Muscle layer of colon (tissue), 2 donors: ENCODE results near the gene NPSR1.

Experiments used
- H3K27ac ChIP-seq: one replicate; pipeline ENCODE4 v1.7.0; 2013; ENCODE audit warnings: low read depth, mild to moderate bottlenecking, low read length, moderate library complexity
- H3K27me3 ChIP-seq, 2 donors: one replicate each; pipeline ENCODE4 v1.7.0; 2013; ENCODE audit warnings: low read length in 2 of 2, mild to moderate bottlenecking in 2 of 2; ENCODE audit not compliant: insufficient read depth in 2 of 2, control insufficient read depth in 1 of 2
- H3K36me3 ChIP-seq: one replicate; pipeline ENCODE4 v1.7.0; 2013; ENCODE audit warnings: mild to moderate bottlenecking, low read length; ENCODE audit not compliant: insufficient read depth
- H3K4me1 ChIP-seq: one replicate; pipeline ENCODE4 v1.7.0; 2013; ENCODE audit warnings: mild to moderate bottlenecking, low read length; ENCODE audit not compliant: insufficient read depth
- H3K4me3 ChIP-seq, 2 donors: one replicate each; pipeline ENCODE4 v1.7.0; 2013; ENCODE audit warnings: low read length in 2 of 2, low read depth in 1 of 2, mild to moderate bottlenecking in 1 of 2, moderate library complexity in 1 of 2
- H3K9ac ChIP-seq: one replicate; pipeline ENCODE4 v1.7.0; 2013; ENCODE audit warnings: low read length
- H3K9me3 ChIP-seq: one replicate; pipeline ENCODE4 v1.7.0; 2013; ENCODE audit warnings: mild to moderate bottlenecking, low read length
- donor health status: abdominal sarcoma.
- donor health status: Adenocarcinoma of cecum.

The NPSR1 gene

GRCh38 chr7:34662058-34662708 lies 4.2 kb downstream of the NPSR1 start:
- H3K36me3 ChIP-seq, result no peaks in the 10 kb centered on the region
- H3K4me1 ChIP-seq, result no peaks in the 10 kb centered on the region
- H3K9me3 ChIP-seq, result no peaks in the 10 kb centered on the region
- H3K27ac ChIP-seq, result no peak overlapping the region
- no peak overlapping the region for H3K4me3 ChIP-seq
- no peak overlapping the region for H3K9ac ChIP-seq
- no peaks in the 10 kb centered on the region for H3K27me3 ChIP-seq

GRCh38 chr7:34664755-34665154 lies 6.7 kb downstream of the NPSR1 start:
- H3K27me3 ChIP-seq, result no peaks in the 10 kb centered on the region
- no peak overlapping the region for H3K4me3 ChIP-seq
- no peaks in the 10 kb centered on the region for H3K4me1 ChIP-seq
- no peak overlapping the region for H3K27ac ChIP-seq
- H3K9ac ChIP-seq, result no peak overlapping the region
- H3K36me3 ChIP-seq, result no peaks in the 10 kb centered on the region
- H3K9me3 ChIP-seq, result no peaks in the 10 kb centered on the region

DNA sequence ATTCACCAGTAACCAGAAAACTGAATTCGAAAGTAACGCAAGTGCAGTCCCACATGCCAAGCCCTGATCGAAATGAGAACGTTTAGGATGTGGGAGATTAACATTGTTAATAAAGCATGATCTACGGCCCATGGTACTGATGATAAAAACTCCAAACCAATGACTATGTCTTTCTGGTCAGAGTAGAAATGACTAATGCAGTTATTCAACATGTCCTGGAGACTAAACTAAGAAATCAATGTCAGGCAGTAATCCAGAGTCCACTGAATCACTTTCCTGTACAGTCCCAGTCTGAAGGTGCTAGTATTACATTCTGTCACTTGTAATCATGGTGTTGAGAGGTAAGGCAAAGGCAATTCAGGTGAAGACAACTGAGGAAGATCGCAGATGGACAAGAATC lies 14.4 kb downstream of the NPSR1 start:
- Histone ChIP-seq H3K27me3 (no peaks in the 10 kb centered on the region), H3K4me1 (no peaks in the 10 kb centered on the region), H3K27ac (no peak overlapping the region), H3K9ac (no peak overlapping the region), H3K4me3 (no peak overlapping the region), H3K36me3 (no peaks in the 10 kb centered on the region), H3K9me3 (no peaks in the 10 kb centered on the region)

GRCh38 chr7:34673066-34673465 lies 15.0 kb downstream of the NPSR1 start:
- no peaks in the 10 kb centered on the region for H3K27me3 ChIP-seq
- no peaks in the 10 kb centered on the region for H3K36me3 ChIP-seq
- H3K9me3 ChIP-seq, result no peaks in the 10 kb centered on the region
- H3K4me3 ChIP-seq, result no peak overlapping the region
- H3K9ac ChIP-seq, result no peak overlapping the region
- no peak overlapping the region for H3K27ac ChIP-seq
- no peaks in the 10 kb centered on the region for H3K4me1 ChIP-seq

- Histone ChIP-seq H3K27me3 (no peaks in the 10 kb centered on the region), H3K4me3 (no peak overlapping the region), H3K9me3 (no peaks in the 10 kb centered on the region), H3K27ac (no peak overlapping the region), H3K4me1 (no peaks in the 10 kb centered on the region), H3K36me3 (no peaks in the 10 kb centered on the region), H3K9ac (no peak overlapping the region)
Observed at GRCh38 chr7:34675749-34676374, 17.8 kb downstream of the NPSR1 start.

DNA sequence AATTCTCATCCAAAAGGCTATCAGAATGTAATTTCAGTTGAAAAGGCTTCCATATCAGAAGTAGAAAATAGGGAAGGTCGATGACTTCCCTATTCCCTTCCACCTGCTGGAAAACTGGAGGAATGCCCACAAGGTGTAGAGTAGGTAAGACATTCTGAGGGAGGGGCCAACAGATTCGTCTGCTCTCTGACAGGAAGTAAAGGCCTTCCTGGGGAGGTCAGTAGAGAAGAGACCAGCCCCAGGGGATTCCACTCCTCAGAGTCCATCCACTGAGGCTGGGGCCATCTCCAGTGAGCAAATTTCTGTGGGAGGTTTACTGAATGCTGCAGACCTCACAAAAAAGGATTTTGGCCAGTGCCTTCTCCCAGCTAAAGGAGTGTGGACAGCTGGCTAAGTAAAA lies 19.5 kb downstream of the NPSR1 start:
- no peak overlapping the region for H3K9ac ChIP-seq
- H3K27me3 ChIP-seq, result no peaks in the 10 kb centered on the region
- no peaks in the 10 kb centered on the region for H3K4me1 ChIP-seq
- no peaks in the 10 kb centered on the region for H3K36me3 ChIP-seq
- H3K4me3 ChIP-seq, result no peak overlapping the region
- no peaks in the 10 kb centered on the region for H3K9me3 ChIP-seq
- no peak overlapping the region for H3K27ac ChIP-seq

- H3K9me3 ChIP-seq, result no peaks in the 10 kb centered on the region
- H3K4me1 ChIP-seq, result no peaks in the 10 kb centered on the region
- H3K36me3 ChIP-seq, result no peaks in the 10 kb centered on the region
- no peak overlapping the region for H3K9ac ChIP-seq
- no peak overlapping the region for H3K4me3 ChIP-seq
- no peak overlapping the region for H3K27ac ChIP-seq
- H3K27me3 ChIP-seq, result no peaks in the 10 kb centered on the region
Observed at GRCh38 chr7:34687529-34687928, 29.5 kb downstream of the NPSR1 start.

DNA sequence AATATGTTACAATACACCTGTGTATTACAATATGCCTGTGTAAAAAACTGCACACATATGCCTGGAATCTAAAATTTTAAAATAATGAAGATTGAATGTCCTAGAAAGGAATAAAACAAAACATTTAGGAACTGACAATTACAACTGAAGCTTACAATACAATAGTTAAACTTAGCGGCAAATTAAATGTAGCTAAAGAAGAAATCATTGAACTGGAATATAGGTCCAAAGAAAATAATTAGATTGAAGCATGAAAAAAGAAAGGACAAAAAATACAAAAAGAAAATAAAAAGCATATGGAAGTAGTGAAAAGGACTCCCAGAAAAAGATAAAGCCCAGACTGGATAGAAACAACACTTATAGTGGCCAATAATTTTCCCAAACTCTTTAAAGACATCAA lies 38.4 kb downstream of the NPSR1 start:
- H3K9me3 ChIP-seq, result no peaks in the 10 kb centered on the region
- H3K36me3 ChIP-seq, result no peaks in the 10 kb centered on the region
- H3K4me1 ChIP-seq, result no peaks in the 10 kb centered on the region
- no peaks in the 10 kb centered on the region for H3K27me3 ChIP-seq
- H3K27ac ChIP-seq, result no peak overlapping the region
- no peak overlapping the region for H3K9ac ChIP-seq
- H3K4me3 ChIP-seq, result no peak overlapping the region

- Histone ChIP-seq H3K27ac (no peak overlapping the region), H3K4me1 (no peaks in the 10 kb centered on the region), H3K4me3 (no peak overlapping the region), H3K9ac (no peak overlapping the region), H3K9me3 (no peaks in the 10 kb centered on the region), H3K27me3 (no peaks in the 10 kb centered on the region), H3K36me3 (no peaks in the 10 kb centered on the region)
Observed at GRCh38 chr7:34709771-34710170, 51.8 kb downstream of the NPSR1 start.

GRCh38 chr7:34718867-34719266 lies 60.8 kb downstream of the NPSR1 start:
- Histone ChIP-seq H3K4me1 (no peaks in the 10 kb centered on the region), H3K36me3 (no peaks in the 10 kb centered on the region), H3K27me3 (no peaks in the 10 kb centered on the region), H3K27ac (no peak overlapping the region), H3K4me3 (no peak overlapping the region), H3K9ac (no peak overlapping the region), H3K9me3 (no peaks in the 10 kb centered on the region)

DNA sequence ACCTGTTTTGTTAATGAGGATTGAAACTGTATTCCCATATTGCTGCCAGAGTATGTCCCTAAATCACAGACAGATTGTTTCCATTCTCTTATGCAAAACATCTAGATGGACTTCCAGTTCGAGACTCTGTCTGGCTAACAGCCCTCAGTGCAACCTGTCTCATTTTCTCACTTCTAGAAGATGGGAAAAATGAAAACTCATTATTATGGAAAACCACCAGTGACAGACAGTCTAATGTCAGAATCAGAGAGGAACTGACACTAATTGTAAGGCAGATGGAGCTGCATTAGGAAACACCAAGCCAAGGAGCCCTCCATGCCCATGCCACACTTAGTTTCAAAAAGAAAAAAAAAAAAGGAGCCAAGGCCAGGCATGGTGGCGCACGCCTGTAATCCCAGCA lies 61.6 kb downstream of the NPSR1 start:
- no peaks in the 10 kb centered on the region for H3K36me3 ChIP-seq
- no peaks in the 10 kb centered on the region for H3K27me3 ChIP-seq
- H3K9me3 ChIP-seq, result no peaks in the 10 kb centered on the region
- no peak overlapping the region for H3K9ac ChIP-seq
- no peaks in the 10 kb centered on the region for H3K4me1 ChIP-seq
- H3K27ac ChIP-seq, result no peak overlapping the region
- H3K4me3 ChIP-seq, result no peak overlapping the region

DNA sequence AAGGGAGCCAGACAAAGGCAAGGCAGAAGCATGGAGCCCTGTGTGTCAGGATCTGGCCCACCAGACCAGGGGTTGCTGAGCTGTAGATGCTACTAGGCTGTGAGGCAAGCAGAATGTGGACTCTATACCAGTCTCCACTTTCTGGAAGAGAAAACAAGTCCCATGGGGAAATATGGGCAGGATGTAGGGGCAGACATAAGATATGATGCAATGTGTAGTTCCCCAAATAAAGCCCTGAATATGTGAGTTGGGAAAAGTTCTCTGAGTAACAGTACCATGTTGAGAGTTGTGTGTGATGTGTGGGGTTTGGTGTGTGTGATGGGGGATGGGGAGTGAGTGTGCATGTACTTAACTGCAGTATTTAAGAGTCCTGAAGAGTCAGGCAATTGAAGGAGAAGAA lies 62.3 kb downstream of the NPSR1 start:
- no peak overlapping the region for H3K27ac ChIP-seq
- no peaks in the 10 kb centered on the region for H3K36me3 ChIP-seq
- no peaks in the 10 kb centered on the region for H3K9me3 ChIP-seq
- no peak overlapping the region for H3K9ac ChIP-seq
- no peaks in the 10 kb centered on the region for H3K4me1 ChIP-seq
- no peaks in the 10 kb centered on the region for H3K27me3 ChIP-seq
- H3K4me3 ChIP-seq, result no peak overlapping the region
